Smooth muscle cell of the brain vasculature (primary cell): ENCODE data around the gene PTBP2.

Experiments used
- DNase-seq: peaks from one replicate; pipeline ENCODE4 v3.0.0-alpha.2; 2012; ENCODE audit warnings: low read depth, low spot score

Gene PTBP2, protein sequence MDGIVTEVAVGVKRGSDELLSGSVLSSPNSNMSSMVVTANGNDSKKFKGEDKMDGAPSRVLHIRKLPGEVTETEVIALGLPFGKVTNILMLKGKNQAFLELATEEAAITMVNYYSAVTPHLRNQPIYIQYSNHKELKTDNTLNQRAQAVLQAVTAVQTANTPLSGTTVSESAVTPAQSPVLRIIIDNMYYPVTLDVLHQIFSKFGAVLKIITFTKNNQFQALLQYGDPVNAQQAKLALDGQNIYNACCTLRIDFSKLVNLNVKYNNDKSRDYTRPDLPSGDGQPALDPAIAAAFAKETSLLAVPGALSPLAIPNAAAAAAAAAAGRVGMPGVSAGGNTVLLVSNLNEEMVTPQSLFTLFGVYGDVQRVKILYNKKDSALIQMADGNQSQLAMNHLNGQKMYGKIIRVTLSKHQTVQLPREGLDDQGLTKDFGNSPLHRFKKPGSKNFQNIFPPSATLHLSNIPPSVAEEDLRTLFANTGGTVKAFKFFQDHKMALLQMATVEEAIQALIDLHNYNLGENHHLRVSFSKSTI

DNA sequence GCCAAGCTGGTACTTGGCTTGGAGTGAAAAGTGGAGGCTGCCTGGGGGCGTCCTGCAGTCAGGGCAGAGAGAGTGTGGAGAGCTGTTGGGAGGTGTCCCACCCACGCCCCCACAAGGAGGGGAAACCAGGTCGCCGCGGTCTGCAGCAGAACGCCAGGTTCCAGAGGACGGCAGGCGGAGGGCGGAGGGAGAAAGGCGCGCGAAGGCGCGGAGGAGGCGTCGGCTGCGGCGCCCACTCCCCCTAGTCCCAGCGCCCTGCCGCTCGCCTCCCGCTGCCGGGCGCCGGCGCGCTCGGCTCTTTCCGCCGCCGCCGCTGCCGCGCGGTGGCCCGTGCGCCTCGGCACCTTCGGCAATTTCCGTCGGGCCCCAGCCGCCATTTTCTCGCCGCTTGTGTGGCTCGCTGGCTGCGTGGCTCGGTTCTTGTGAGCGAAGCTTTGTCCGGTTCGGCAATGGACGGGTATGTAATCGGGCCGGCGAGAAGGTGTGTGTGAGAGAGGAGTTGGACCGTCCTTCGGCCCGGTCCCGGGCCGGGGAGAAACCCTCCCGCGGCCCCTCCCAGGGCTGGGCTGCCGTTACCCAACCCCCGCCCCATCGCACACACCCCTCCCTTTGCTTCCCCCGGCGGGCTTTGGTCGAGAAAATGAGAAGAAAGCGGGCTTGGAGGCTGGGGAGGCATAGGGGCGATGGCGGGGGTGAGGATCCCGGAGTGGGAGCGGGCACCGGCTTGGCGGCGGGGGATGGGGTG is at the start of gene PTBP2:
Gene PTBP2 (plus strand): TSS at position 369 of the 745 bp plus-strand sequence. CDS start 81 bp downstream, at position 450.
- DNase-seq = no peak

DNA sequence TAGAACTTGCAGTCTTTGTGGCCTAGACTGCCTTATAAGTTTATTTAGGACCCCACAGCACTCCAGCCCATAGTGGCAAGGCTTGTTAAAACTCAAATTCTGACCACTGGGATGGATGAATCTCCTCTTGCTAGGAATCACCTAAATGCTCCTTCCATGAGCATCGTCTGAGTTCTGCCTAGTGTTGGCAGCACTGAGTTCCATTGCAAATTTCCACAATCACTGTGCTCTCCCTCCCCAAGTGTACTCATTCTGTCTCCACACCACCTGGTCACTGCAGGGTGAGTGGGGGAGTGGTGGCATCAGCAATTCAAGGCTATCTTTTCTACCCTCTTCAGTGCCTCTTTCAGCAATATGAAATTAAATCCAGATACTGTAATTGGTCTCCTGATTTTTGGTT is 46.7 kb upstream of the PTBP2 start:
- no peak for DNase-seq

DNA sequence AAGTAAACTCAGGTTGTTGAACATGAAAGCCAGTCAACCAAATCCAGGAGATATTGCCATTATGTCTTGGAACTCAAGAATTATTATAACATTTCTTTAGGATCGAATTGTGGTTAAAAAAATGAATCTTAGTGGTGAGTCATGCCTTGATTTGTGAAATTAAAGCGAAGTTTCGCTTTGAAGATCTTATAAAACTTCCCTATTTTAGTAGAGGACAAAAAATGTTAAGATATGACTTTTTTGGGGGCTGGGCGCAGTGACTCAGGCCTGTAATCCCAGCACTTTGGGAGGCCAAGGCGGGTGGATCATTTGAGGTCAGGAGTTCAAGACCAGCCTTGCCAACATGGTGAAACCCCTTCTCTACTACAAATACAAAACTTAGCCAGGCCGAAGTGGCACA is 39.5 kb upstream of the PTBP2 start:
- DNase-seq = no peak

DNA sequence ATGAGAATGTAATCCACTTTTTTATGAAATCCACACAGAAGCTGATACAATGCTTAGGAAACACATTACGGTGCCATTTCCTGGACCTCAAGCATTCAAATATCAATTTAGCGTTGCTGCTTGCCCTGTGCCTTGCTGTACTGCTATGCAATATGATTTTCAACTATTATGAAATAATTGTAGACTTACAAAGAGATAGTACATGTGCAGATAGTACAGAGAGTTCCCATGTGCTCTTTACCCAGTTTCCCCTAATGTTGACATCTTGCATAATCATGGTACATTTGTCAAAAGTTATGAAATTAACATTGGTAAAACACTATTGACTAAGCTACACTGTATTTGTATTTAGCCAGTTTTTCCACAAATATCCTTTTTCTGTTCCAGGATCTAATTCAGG is 37.7 kb upstream of the PTBP2 start:
- no peak for DNase-seq

DNA sequence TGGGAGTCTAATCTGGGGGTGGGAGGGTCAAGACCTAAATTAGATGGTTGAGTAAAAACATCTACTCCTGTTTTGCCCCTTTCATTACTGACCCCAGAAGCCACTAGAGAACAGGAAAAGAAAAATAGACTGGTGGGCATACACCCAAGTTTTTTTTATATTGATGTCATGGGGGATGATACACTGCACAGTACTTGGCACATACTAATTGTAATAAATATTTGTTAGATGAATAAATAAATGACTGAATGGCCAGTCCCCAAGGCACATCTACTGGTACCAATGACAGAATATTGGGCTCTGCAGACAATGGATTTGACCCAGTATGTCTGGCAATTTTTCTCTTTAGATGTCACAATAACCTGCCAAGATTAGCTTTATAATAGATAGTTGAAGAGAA is 36.8 kb upstream of the PTBP2 start:
- DNase-seq = no peak

DNA sequence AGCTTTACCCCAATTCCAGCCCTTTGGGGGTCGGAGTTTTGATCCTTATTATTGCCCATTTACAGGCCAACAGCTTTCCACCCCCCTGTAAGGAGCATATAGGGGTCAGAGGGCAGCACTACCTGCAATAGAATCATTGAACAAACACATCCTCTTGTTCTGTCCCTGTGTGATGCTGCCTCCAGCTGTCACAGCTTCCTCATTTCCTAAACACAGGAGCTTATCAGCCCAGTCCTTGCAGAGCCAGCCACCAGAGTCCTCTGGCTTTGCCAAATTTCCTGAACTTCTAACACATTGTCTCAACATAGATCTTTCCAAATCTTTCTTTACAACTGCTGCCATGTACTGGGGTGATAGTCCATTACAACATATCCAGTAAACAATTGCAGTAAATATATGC is 32.8 kb upstream of the PTBP2 start:
- DNase-seq = no peak

DNA sequence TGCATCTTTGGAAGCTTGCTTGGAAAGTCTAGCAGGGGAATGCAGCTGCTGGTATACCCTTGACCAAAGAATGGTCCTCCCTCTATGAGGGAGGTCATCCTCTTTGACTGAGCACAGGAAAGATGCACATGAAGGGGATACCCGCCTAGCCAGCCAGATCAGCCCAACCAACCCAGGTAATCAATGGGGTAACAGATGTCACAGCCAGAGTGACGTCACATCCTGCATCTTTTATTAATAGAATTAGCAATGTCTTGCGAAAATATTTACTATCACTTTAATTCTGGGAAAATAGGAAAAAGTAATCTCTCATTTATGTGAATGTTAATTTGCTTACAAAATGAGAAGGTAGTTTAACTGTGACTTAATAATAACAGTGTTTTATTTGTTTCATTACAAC is 25.6 kb upstream of the PTBP2 start:
- DNase-seq = no peak

DNA sequence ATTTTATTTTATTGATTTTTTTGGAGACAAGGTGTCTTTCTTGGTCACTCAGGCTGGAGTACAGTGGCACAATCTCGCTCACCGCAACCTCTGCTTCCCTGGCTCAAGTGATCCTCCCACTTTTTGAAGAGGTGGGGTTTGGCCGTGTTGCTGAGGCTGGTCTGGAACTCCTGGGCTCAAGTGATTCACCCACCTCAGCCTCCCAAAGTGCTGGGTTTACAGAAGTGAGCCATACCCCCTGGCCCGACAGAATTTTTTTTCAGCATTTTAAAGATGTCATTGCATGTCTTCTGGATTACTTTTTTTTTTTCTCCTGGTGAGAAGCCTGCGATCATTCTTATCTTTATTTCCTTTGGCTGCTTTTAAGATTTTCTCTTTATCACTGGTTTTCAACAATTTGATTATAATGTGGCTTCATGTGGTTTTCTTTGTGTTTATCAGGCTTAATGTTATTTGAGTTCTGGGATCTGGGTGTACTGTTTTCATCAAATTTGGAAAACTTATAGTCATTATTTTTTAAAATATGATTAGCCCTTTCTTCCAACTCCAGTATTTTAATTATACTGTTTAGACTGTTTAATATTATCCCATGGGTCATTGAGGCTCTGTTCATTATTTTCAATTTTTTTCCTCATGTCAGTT is 23.1 kb upstream of the PTBP2 start:
- DNase-seq = no peak

DNA sequence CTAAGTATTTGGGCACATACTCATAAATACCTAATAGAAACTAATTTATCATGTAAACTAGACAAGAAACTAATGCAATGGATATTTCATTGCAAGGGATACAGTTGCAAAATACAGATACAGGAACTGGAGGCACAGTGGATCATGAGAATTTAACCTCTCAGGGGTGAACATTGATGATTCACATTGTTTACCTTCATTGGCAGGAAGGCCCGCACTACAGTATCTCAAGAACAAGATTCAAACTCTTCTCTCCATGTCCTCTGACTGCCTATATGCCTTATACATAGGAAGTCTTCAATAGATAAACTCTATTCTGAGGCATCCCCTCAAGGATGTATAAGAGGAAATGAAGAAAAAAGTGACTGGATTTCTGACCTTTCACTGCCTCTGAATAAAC is 18.4 kb upstream of the PTBP2 start:
- no peak for DNase-seq

DNA sequence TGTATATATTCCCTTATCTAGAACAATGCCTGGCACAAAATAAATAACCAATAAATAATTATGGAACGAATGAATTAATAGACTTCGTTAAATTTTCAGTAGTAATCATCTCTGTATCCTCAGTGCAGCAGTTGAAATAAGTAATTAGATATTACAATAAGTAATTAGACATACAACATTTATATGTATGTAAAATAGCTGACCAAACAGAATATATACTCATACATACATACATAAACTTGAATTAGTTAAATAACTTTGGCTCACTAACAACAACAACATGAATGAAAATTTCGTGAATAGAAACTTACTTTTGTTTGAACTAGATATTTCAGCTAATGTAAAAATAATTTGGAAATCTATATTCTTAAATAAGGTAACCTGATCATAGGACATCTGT is 14.6 kb upstream of the PTBP2 start:
- DNase-seq = no peak

DNA sequence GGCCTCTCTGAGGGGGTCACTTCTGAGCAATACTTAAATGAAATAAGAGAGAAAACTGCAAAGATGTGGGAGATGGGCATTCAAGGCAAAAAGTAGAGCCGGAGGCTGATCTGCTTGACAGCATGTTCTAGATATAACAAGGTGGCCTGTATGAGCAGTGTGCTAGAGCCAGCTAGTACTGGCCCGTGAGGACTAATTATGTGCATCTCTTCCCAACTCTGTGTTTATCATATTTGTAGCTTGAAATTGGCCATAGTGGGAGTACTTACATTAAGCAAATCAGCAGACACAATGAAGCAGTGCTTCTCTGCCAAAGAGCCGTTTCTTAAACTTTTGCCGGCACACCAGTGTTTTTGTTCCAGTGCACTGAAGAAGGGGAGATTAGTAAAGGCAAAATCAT is 13.1 kb upstream of the PTBP2 start:
- DNase-seq = no peak

DNA sequence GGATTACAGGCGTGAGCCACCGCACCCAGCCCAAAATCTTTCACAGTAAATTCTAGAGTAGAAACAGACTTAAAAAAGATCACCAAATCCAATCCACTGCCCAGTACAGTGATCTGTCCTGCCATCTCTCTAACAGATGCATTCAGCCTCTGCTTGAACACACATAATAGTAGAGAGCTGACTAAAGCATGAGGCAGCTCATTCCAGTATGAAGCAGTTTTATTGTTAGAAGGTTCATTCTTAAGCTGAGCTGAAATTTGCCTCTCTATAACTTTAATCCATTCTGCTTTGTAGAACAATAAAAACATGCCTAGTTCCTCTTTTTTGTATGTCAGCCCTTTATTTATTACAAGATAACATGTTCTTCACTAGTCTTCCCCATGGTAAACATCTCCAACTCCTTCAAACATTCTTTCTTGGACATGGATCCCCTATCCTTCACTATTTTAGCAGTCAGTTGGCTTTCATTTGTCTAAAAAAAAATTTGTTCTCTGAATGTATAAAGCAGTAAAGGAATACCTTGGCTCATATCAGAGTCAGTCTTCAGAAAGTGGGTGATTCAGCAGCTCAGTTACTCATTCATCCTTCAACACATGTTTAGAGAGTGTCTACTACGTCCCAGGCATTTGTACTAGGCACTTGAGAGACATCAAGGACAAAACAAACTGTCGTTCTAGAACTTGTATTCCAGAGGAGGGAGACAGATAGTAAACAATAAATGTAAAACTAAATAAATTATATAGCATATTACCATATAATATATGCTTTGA is 10.7 kb upstream of the PTBP2 start:
- no peak for DNase-seq

DNA sequence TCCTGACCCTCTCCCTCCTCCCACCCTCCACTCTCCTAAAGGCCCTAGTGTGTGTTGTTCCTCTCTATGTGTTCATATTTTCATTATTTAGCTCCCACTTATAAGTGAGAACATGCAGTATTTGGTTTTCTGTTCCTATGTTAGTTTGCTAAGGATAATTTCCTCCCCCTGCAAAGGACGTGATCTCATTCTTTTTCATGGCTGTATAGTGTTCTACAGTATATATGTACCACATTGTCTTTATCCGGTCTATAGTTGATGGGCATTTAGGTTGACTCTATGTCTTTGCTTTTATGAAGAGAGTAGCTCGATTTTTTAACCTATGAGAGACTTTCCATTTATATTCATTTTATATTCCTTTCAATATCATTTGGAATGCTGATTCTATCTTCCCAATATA is 7.9 kb upstream of the PTBP2 start:
- no peak for DNase-seq

DNA sequence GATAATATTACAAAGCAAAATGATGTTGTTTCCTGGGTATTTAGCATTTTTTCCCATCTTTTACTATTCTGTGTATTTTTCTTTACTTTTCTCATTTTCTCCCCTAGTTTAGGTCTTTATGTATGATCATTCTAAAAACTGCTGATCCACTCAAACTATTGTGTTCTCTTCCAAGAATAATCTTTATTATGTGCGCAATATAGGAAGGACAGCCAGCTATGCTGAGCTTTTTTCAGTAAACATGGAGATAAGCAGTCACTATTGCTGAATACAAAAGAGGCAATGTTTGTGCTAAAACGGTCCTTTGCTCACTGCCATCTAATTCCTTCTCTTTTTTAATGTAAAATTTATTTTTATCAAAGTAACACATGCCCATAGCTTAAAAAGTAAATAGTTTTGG is 6.7 kb upstream of the PTBP2 start:
- DNase-seq = no peak

DNA sequence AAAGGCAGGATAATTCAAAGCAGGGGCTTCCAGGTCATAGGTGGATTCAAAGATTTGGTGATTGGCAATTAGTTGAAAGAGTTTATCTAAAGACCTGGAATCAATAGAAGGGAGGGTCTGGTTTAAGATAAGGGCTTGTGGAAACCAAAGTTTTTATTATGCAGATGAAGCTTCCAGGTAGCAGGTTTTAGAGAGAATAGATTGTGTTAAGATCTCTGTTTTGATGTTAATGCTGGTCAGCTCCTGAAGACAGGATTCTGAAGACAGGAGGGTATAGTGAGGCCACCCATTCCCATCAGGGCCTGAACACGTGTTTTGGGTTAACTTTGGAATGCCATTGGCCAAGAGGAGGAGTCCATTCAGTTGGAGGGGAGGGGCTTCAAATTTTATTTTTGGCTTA is 6.1 kb upstream of the PTBP2 start:
- no peak for DNase-seq

DNA sequence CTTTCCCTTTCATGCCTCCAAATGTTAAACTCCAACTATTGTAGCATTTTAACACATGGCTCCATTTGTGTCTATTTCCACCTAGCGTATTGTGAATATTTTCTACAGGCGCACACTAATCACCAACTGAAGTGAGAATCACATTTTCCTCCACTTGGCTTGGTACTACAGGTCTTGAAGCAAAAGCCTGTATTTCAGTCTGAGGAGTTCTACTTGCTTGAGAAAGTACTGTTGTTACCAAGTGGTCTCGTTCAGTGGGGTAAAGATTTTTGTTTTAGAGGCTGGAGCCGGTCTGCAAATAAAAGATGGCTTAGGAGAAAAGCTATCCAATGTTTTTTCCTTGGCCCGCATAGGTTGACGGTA is 550 bp upstream of the PTBP2 start:
- DNase-seq = no peak

DNA sequence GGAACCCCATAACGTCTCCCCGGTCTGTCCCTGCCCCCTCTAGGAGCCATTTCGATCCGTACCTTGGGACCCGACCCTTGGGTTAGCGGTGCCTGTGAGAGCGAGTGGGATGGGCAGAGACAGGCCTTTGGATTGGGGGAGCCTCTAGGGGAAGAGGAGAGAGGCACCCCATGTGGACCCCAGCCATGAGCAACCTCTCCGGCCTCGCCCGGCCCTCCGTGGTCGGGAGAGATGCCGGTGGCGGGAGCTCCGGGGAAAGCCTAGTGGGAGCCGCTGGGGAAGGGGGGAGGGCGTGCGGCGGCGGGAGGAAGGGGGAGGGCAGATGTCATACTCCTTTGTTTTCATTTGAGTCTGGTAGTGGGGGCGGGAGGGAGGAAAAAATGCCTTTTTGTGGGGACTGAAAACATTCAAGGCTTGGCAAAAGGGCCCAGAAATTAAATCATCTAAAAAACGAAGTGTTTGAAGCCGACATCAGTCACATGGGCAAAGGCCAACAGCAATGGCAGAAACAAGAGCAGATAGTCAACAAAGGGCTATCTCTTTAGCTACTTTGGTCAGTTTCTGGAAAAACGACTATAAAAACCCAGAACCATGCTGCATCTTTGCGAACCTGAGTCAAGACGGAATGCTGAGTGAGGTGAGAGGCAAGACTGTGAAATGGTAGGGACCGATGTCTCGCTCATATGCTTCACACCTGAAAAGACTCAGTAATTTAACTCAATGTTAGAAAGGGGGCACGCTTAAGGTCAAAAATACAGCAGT is 758 bp downstream of the PTBP2 start:
- no peak for DNase-seq

DNA sequence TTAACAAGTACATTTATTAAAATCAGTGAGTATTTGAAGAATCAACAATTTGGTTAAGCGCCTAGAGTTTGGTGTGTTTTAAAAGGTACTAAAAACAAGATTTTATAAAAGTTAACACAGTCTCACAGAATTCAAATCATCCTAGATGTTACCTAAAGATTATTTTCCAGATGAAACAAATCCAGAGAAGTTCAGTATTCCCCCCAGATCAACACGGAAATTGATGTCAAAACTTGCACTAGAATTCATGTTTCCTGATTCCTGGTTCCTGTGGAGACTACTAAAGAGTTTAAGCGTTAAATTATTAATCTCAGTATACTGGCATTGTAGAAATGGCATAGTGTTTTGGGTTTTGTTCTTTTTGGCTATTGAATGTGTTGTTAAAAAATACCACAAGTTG is 1.4 kb downstream of the PTBP2 start:
- no peak for DNase-seq

DNA sequence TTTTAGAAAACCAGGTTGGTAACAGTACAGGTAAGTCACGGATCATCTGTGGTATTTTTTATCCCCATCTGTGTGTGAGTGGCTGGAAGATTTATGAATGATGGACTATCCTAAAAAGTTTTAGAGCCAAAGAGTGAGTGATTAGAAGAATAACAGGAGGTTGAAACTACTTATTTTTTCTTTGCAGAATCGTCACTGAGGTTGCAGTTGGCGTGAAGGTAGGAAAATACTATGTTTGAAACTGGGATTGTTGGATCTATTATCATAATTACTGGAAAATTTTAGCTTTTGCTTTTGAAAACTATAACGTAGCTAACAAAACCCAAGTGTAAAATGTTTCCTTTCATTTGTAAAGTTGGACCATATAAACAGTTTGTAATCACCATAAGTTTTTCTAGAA is 1.8 kb downstream of the PTBP2 start:
- DNase-seq = no peak

DNA sequence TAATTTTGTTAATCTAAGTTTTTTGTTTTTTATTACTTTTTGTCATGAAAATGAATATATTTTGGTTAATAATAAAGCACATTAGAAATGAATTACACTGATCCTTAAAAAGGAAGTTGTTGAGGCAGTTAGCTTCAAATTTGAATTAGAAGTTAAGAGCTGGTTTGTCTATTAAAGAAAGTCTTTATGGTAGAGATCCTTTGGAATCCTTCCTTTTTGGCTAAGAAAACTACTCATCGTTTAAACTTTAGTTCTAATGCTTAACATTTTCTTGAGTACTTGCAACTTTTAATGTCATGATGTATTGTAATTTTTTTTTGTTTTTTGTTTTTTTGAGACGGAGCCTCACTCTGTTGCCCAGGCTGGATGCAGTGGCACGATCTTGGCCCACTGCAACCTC is 2.4 kb downstream of the PTBP2 start:
- DNase-seq = no peak

DNA sequence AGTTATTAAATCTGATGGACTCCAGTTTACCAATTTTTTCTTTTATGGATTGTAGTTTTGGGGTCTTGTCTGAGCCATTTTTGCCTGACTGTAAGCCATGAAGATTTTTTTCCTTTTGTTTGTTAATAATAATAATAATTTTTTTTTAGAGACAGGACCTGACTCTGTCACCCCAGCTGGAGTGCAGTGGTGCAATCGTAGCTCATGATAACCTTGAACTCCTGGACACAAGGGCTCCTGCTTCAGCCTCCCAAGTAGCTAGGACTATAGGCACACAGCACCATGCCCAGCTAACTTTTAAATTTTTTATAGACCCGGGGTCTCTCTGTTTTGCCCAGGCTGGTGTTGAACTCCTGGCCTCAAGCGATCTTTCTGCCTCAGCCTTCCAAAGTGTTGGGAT is 6.3 kb downstream of the PTBP2 start:
- no peak for DNase-seq
